ENCODE measurements around the gene SDK2. TPM values are rescaled to one million over a fixed set of nuclear protein-coding genes. Genes with fewer than 3 reads are reported as not detected.

SDK2 gene
- total and polyA plus RNA-seq, 2 of the 4 experiments (the other 2 are of a cell fraction): under 0.01 to 0.03 TPM

DNA sequence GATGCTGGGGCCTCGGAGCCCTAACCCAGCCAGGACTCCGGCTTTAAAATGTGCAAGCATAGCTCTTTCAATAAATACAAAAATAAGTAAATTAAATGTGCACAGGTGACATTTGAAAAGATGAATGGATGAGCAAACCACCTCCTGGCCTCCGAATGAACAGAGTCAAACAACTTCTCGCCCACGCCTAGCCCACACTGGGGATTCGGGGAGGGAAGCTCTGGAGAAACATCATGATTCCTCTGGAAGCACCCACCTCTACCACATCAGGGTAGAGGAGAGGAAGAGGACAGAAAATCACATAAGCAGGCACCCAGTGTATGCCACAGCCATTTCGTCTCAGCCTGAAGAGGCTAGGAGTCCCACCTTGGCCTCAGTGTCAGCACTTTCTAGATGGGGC is 105.8 kb downstream of the SDK2 start:
- no CpG with 5 or more reads among the region's 7 CpGs for WGBS, 2 experiments (ENCODE audit: extremely low coverage in 2 of 2, insufficient read length in 1 of 2)
- CTCF ChIA-PET: no interaction called here

More for the DNA sequence above, 105.8 kb downstream of the SDK2 start:
- Histone ChIP-seq H2AFZ (replicated peaks; ENCODE audit: low read length, poor library complexity) (no peak overlapping the region), H3K79me1 (ENCODE audit: low read depth in 1 of 2, low read length in 2 of 2) (no peaks in the 10 kb centered on the region), H3K4me2 (ENCODE audit: low read depth, low read length) (no peak overlapping the region), H2BK15ac (ENCODE audit: low read depth, low read length) (no peak overlapping the region), H4K91ac (ENCODE audit: insufficient read depth, low read depth, low read length) (no peak overlapping the region), H2AK9ac (replicated peaks; ENCODE audit: low read depth, low read length, poor library complexity) (no peak overlapping the region), H3K4me3 (ENCODE audit: insufficient read depth, low read depth, low read length) (no peak overlapping the region), H3K4me1 (ENCODE audit: control insufficient read depth, insufficient read depth, low read length) (no peaks in the 10 kb centered on the region), H2BK5ac (ENCODE audit: low read depth, low read length, poor library complexity, severe bottlenecking) (no peak overlapping the region), H4K20me1 (ENCODE audit: insufficient read depth, low read length) (no peaks in the 10 kb centered on the region), H4K5ac (ENCODE audit: low read depth, low read length) (no peak overlapping the region), H3K9ac (ENCODE audit: low read depth, low read length) (no peak overlapping the region), H3K9me1 (ENCODE audit: insufficient read depth, low read length) (no peaks in the 10 kb centered on the region), H3K27ac (ENCODE audit: insufficient read depth, low read length) (no peak overlapping the region), H3K18ac (ENCODE audit: low read depth, low read length) (no peak overlapping the region), H3K9me3 (ENCODE audit: control insufficient read depth, insufficient read depth, low read length) (no peaks in the 10 kb centered on the region), H3K36me3 (ENCODE audit: control insufficient read depth, insufficient read depth, low read length) (no peaks in the 10 kb centered on the region), H3K4ac (ENCODE audit: low read depth, low read length) (no peak overlapping the region), H3K23ac (ENCODE audit: low read depth, low read length) (no peak overlapping the region), H2BK20ac (ENCODE audit: low read depth, low read length) (no peak overlapping the region), H3K56ac (ENCODE audit: extremely low read depth, insufficient read depth, low read length) (no peak overlapping the region), H3K14ac (replicated peaks; ENCODE audit: low read depth, low read length) (no peak overlapping the region), H2BK120ac (ENCODE audit: low read depth, low read length) (no peak overlapping the region), H2AK5ac (ENCODE audit: low read depth, low read length) (no peak overlapping the region), H3K27me3 (ENCODE audit: control insufficient read depth, insufficient read depth, low read length) (no peaks in the 10 kb centered on the region; the same call in 1 of the 2 replicates), H4K8ac (ENCODE audit: low read depth in 2 of 2, low read length in 2 of 2) (no peak overlapping the region)
- DNase-seq (no peak), ATAC-seq (ENCODE audit: low read depth) (no peak)
- intact Hi-C loops (cut with micrococcal nuclease): no loop called here
- in situ Hi-C loops (cut with MboI; ENCODE audit: low sequenced_read_pairs): loop anchor here (25.0 kb wide), 1 partner anchor 276 kb away; the partner anchor contains the start of gene CPSF4L
- POLR2A ChIA-PET (ENCODE audit: unreplicated experiment): no interaction called here
- TF ChIP-seq FOS (IDR thresholded peaks at IDR 0.05; ENCODE audit: low read depth, low read length): no peak
- TF ChIP-seq CEBPB (IDR thresholded peaks at IDR 0.05; ENCODE audit: low read depth, low read length): no peak
- TF ChIP-seq RAD21 (IDR thresholded peaks at IDR 0.05; ENCODE audit: low read length): no peak
- TF ChIP-seq CHD1 (IDR thresholded peaks at IDR 0.05; ENCODE audit: low read depth, low read length): no peak
- TF ChIP-seq RFX5 (IDR thresholded peaks at IDR 0.05; ENCODE audit: low read depth, low read length): no peak
- no peak for TF ChIP-seq NFE2L2 (IDR thresholded peaks at IDR 0.05; ENCODE audit: low read depth, low read length)
- TF ChIP-seq USF2 (IDR thresholded peaks at IDR 0.05; ENCODE audit: low read depth, low read length): no peak
- no peak for TF ChIP-seq SMC3 (IDR thresholded peaks at IDR 0.05; ENCODE audit: low read depth, low read length)
- TF ChIP-seq, protein P1, sequence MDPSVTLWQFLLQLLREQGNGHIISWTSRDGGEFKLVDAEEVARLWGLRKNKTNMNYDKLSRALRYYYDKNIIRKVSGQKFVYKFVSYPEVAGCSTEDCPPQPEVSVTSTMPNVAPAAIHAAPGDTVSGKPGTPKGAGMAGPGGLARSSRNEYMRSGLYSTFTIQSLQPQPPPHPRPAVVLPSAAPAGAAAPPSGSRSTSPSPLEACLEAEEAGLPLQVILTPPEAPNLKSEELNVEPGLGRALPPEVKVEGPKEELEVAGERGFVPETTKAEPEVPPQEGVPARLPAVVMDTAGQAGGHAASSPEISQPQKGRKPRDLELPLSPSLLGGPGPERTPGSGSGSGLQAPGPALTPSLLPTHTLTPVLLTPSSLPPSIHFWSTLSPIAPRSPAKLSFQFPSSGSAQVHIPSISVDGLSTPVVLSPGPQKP (IDR thresholded peaks at IDR 0.05; ENCODE audit: borderline replicate concordance, low read depth, low read length): no peak
- no peak for TF ChIP-seq MAZ (IDR thresholded peaks at IDR 0.05; ENCODE audit: borderline replicate concordance, low read depth, low read length)
- TF ChIP-seq BHLHE40 (IDR thresholded peaks at IDR 0.05; ENCODE audit: low read depth, low read length): no peak
- no peak for TF ChIP-seq RCOR1 (IDR thresholded peaks at IDR 0.05; ENCODE audit: insufficient replicate concordance, low read length)
- no peak for TF ChIP-seq POLR2A (IDR thresholded peaks at IDR 0.05; ENCODE audit: low read depth, low read length)
- TF ChIP-seq MAFK (IDR thresholded peaks at IDR 0.05; ENCODE audit: low read depth, low read length): no peak
- no peak for TF ChIP-seq MXI1 (IDR thresholded peaks at IDR 0.05; ENCODE audit: borderline replicate concordance, low read depth, low read length)
- TF ChIP-seq, protein P2, sequence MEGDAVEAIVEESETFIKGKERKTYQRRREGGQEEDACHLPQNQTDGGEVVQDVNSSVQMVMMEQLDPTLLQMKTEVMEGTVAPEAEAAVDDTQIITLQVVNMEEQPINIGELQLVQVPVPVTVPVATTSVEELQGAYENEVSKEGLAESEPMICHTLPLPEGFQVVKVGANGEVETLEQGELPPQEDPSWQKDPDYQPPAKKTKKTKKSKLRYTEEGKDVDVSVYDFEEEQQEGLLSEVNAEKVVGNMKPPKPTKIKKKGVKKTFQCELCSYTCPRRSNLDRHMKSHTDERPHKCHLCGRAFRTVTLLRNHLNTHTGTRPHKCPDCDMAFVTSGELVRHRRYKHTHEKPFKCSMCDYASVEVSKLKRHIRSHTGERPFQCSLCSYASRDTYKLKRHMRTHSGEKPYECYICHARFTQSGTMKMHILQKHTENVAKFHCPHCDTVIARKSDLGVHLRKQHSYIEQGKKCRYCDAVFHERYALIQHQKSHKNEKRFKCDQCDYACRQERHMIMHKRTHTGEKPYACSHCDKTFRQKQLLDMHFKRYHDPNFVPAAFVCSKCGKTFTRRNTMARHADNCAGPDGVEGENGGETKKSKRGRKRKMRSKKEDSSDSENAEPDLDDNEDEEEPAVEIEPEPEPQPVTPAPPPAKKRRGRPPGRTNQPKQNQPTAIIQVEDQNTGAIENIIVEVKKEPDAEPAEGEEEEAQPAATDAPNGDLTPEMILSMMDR (conservative IDR thresholded peaks at IDR 0.05; ENCODE audit: low read depth, low read length): no peak
- dilution Hi-C loops (cut with HindIII; ENCODE audit: low sequenced_read_pairs, unreplicated experiment): no loop called here
- BruUV-seq (replicated peaks): no TSS peak
